GM12874 (cell line): ENCODE measurements around the gene AGMO.

ENCODE experiments used
- CTCF ChIP-seq: IDR thresholded peaks from 2 replicates; pipeline ENCODE4 v1.5.1; 2011; ENCODE audit warnings: low read depth, mild to moderate bottlenecking, control low read depth, low read length, moderate library complexity; ENCODE audit not compliant: insufficient read depth

Gene AGMO

GRCh38 chr7:15168489-15168888 is 393.3 kb downstream of the AGMO start:
- no peak for TF ChIP-seq CTCF

GRCh38 chr7:15167912-15168311 is 393.9 kb downstream of the AGMO start:
- no peak for TF ChIP-seq CTCF

GRCh38 chr7:15166620-15167019 is 395.2 kb downstream of the AGMO start:
- TF ChIP-seq CTCF, result no peak

GRCh38 chr7:15159261-15159660 is 402.6 kb downstream of the AGMO start:
- no peak for TF ChIP-seq CTCF

- no peak for TF ChIP-seq CTCF
Measured at GRCh38 chr7:15158141-15158810, 403.5 kb downstream of the AGMO start.
